ENCODE results near the gene OR2S2. TPM values are rescaled to one million over a fixed set of nuclear protein-coding genes. Genes with fewer than 3 reads are reported as not detected.

Gene OR2S2, protein sequence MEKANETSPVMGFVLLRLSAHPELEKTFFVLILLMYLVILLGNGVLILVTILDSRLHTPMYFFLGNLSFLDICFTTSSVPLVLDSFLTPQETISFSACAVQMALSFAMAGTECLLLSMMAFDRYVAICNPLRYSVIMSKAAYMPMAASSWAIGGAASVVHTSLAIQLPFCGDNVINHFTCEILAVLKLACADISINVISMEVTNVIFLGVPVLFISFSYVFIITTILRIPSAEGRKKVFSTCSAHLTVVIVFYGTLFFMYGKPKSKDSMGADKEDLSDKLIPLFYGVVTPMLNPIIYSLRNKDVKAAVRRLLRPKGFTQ
- not detected in 2 replicates for total RNA-seq (2021; fragmentation: NEBNext Ultra II Directional; extraction: Animal tissue kit (Norgen Biotek cat#: 25700))
- not detected in 2 replicates for polyA plus RNA-seq (2011; rRNA removed)
- polyA plus RNA-seq (2011; cell fraction: cytosol; rRNA removed) = not detected
- polyA plus RNA-seq (2011; cell fraction: nucleus; rRNA removed) = not detected
- not detected in 4 replicates for polyA plus RNA-seq (2012, experiment 1 of 2)
- not detected for polyA plus RNA-seq (2012, experiment 2 of 2)
- polyA plus RNA-seq (2013, experiment 1 of 2) = not detected
- polyA plus RNA-seq (2013, experiment 2 of 2) = not detected
- not detected in 2 replicates for polyA minus RNA-seq (2011; rRNA and poly(A)+ RNA removed)
- polyA minus RNA-seq (2011; cell fraction: cytosol; rRNA and poly(A)+ RNA removed) = not detected
- not detected for polyA minus RNA-seq (2011; cell fraction: nucleus; rRNA and poly(A)+ RNA removed)
- long read RNA-seq, experiment 1 = 0 reads
- long read RNA-seq, experiment 2 = 0 reads

DNA sequence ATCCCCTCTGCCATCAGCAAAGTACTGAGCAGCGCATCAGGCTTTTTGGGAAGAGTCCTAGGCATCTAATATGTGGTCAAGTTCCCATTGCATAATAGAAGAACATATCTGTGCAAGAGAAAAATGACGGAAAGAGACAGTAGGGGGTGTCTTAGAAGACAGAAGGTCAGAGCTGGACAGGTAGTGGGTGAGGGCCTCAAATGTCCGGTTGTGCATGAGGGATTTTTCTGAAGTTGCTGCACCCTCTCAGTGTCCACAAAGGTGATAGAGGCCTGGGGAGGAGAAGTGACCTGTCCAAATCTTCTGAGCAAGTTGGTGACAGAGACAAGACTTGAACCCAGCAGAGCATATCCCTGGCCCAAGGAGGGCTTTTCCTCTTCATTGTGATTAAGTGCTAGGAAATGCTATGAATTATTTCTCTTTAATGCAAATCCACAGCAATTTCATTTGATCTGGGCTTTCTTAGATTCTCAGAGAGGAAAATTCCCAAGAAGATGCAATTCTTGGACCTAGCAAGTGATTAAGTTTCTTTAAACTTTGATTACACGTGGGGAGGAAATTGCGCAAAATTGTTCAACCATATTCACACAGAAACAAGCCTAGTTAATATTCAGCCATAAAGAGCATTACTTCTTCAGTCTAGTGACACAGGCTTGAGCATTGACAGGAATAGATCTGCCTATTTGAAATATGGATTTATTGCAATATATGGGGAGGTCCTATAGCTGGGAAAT is at the start of gene OR2S2:
Gene OR2S2 (minus strand): TSS at position 51 of the 734 bp plus-strand sequence. CDS start 56 bp downstream, outside the sequence.
- Histone ChIP-seq H2BK15ac (ENCODE audit: low read length) (no peak within 1 kb of the TSS), H3K79me1 (ENCODE audit: low read depth, low read length) (no peaks in the 10 kb centered on the region), H4K5ac (ENCODE audit: insufficient read length, low read depth, low read length) (no peak within 1 kb of the TSS), H3K36me3 (ENCODE audit: control insufficient read depth in 2 of 4, insufficient read depth in 4 of 4, low read length in 3 of 4) (no peaks in the 10 kb centered on the region), H3K9me3 (ENCODE audit: insufficient read depth in 2 of 2, low read depth in 1 of 2, low read length in 1 of 2) (no peaks in the 10 kb centered on the region), H2AFZ (ENCODE audit: low read length) (no peak within 1 kb of the TSS), H2BK20ac (ENCODE audit: low read length) (no peak within 1 kb of the TSS), H3K27ac (ENCODE audit: low read depth, low read length) (no peak within 1 kb of the TSS), H4K91ac (replicated peaks; ENCODE audit: insufficient read length, low read length) (no peak within 1 kb of the TSS), H3K4me2 (ENCODE audit: insufficient read depth in 1 of 2, low read depth in 2 of 2, low read length in 2 of 2) (no peak within 1 kb of the TSS), H2BK12ac (ENCODE audit: low read depth, low read length) (no peak within 1 kb of the TSS), H4K8ac (ENCODE audit: extremely low read depth, insufficient read depth, low read length) (no peak within 1 kb of the TSS), H3K4me3 (ENCODE audit: extremely low read depth in 1 of 4, insufficient read depth in 2 of 4, low read depth in 3 of 4, low read length in 4 of 4) (no peak within 1 kb of the TSS), H3K56ac (replicated peaks; ENCODE audit: insufficient read length, low read depth, low read length) (no peak within 1 kb of the TSS), H3K23me2 (ENCODE audit: low read depth, low read length) (no peaks in the 10 kb centered on the region), H3K79me2 (ENCODE audit: control insufficient read depth in 1 of 2, insufficient read depth in 2 of 2, low read length in 2 of 2) (no peaks in the 10 kb centered on the region), H4K20me1 (replicated peaks in 1 of 2; ENCODE audit: control insufficient read depth in 1 of 2, insufficient read depth in 2 of 2, low read length in 2 of 2) (no peaks in the 10 kb centered on the region), H3K23ac (ENCODE audit: insufficient read length) (no peak within 1 kb of the TSS), H3K9ac (replicated peaks in 1 of 4; ENCODE audit: extremely low read depth in 1 of 4, low read depth in 3 of 4, low read length in 3 of 4) (no peak within 1 kb of the TSS), H2AK5ac (ENCODE audit: low read depth, low read length) (no peak within 1 kb of the TSS), H3K27me3 (replicated peaks in 1 of 4; ENCODE audit: control insufficient read depth in 3 of 4, extremely low read depth in 1 of 4, insufficient read depth in 3 of 4, low read length in 3 of 4) (peaks cover 0 to 2% (median 0%) of the 10 kb centered on the region in 4 experiments; a peak in 2 of 7 replicates), H3K4ac (replicated peaks; ENCODE audit: insufficient read length, low read depth, low read length) (no peak within 1 kb of the TSS), H2BK5ac (ENCODE audit: low read depth, low read length) (no peak within 1 kb of the TSS), H3K18ac (ENCODE audit: extremely low read depth, low read length) (no peak within 1 kb of the TSS), H2BK120ac (replicated peaks; ENCODE audit: low read depth, low read length) (no peak within 1 kb of the TSS), H3K4me1 (replicated peaks in 1 of 4; ENCODE audit: control insufficient read depth in 3 of 4, insufficient read depth in 4 of 4, low read length in 3 of 4) (peaks cover 0 to 3% (median 1%) of the 10 kb centered on the region in 4 experiments; a peak in 3 of 7 replicates), H3K14ac (ENCODE audit: insufficient read length) (no peak within 1 kb of the TSS)
- 86% methylated on average over 5 of the region's 5 CpGs; no CpG with 5 or more reads in 1 of the 2 experiments for WGBS, 2 experiments (ENCODE audit: extremely low coverage in 1 of 2, insufficient coverage in 1 of 2, insufficient read length in 1 of 2, insufficient replicate concordance in 2 of 2, low coverage in 1 of 2, low lambda C conversion rate in 2 of 2, missing lambda C conversion rate in 1 of 2)
- FAIRE-seq (no peak), DNase-seq (ENCODE audit: low read depth in 1 of 2, low spot score in 2 of 2) (peak in 1 of 2 experiments; percentile 27)
- CTCF ChIA-PET (ENCODE audit: partially characterized antibody) = interaction anchor here (1.2 to 7.3 kb wide), 7 partner anchors 9 to 370 kb away, joined by 3 to 102 read pairs (median 5); no protein-coding TSS in a partner anchor
- POLR2A ChIA-PET (ENCODE audit: partially characterized antibody) = interaction anchor here (1.2 kb wide), 1 partner anchor 232 kb away, joined by 3 read pairs; the partner anchor contains the start of gene CLTA
- TF ChIP-seq SP1 (IDR thresholded peaks at IDR 0.05; ENCODE audit: low read depth, low read length) = no peak
- no peak for TF ChIP-seq JUN (IDR thresholded peaks at IDR 0.05; ENCODE audit: low read depth, low read length)
- TF ChIP-seq HDAC2 (IDR thresholded peaks at IDR 0.05; ENCODE audit: borderline replicate concordance in 1 of 2, low read depth in 2 of 2, low read length in 2 of 2) = no peak
- TF ChIP-seq RXRA (IDR thresholded peaks at IDR 0.05; ENCODE audit: insufficient read depth, low read depth, low read length) = no peak
- TF ChIP-seq BACH1 (IDR thresholded peaks at IDR 0.05; ENCODE audit: low read length) = no peak
- TF ChIP-seq CREB1 (IDR thresholded peaks at IDR 0.05) = no peak
- no peak for TF ChIP-seq CEBPB (IDR thresholded peaks at IDR 0.05; ENCODE audit: low read depth, low read length)
- TF ChIP-seq NANOG (IDR thresholded peaks at IDR 0.05; ENCODE audit: insufficient read depth, low read depth, low read length, poor library complexity, severe bottlenecking) = no peak
- no peak for TF ChIP-seq KDM1A (IDR thresholded peaks at IDR 0.05; ENCODE audit: borderline replicate concordance, low read length)

Measured in H1 (cell line).